AG09309 (cell line): ENCODE results near the gene WDR75.
"Not testable (repeated sequence)": the region's sequence is repeated elsewhere in the genome, so short reads cannot be mapped to it uniquely, and the experiment has no call there.

Experiments
- DNase-seq: peaks from one replicate; pipeline ENCODE4 v3.0.0-alpha.2; 2010; ENCODE audit warnings: low read depth
- H3K4me3 ChIP-seq: 2 replicates; pipeline ENCODE4 v1.5.1; 2011; ENCODE audit warnings: mild to moderate bottlenecking, low read depth, low read length, moderate library complexity; ENCODE audit not compliant: control insufficient read depth
- CTCF ChIP-seq: IDR thresholded peaks from 2 replicates; pipeline ENCODE4 v1.5.1; 2011; ENCODE audit warnings: mild to moderate bottlenecking, low read depth, low read length, inconsistent platforms; ENCODE audit not compliant: insufficient read depth, control insufficient read depth; ENCODE audit errors: missing control alignments

The WDR75 gene

GRCh38 chr2:189424961-189425360 is 16.3 kb upstream of the WDR75 start:
- DNase-seq: no peak
- no peak overlapping the region for H3K4me3 ChIP-seq
- TF ChIP-seq CTCF: no peak

- TF ChIP-seq CTCF: no peak
- no peak for DNase-seq
- H3K4me3 ChIP-seq: no peak overlapping the region
These were observed 15.6 kb upstream of the WDR75 start for GRCh38 chr2:189425676-189426075.

GRCh38 chr2:189426886-189427285 is 14.4 kb upstream of the WDR75 start:
- DNase-seq: no peak
- TF ChIP-seq CTCF: no peak
- H3K4me3 ChIP-seq: no peak overlapping the region

- H3K4me3 ChIP-seq: no peak overlapping the region
- no peak for TF ChIP-seq CTCF
- DNase-seq: no peak
These were observed 13.4 kb upstream of the WDR75 start for GRCh38 chr2:189427872-189428271.

- not testable (repeated sequence) for DNase-seq, H3K4me3 ChIP-seq
These were observed 10.8 kb upstream of the WDR75 start for GRCh38 chr2:189430448-189430847.

- not testable (repeated sequence) for H3K4me3 ChIP-seq, DNase-seq
These were observed 5.5 kb upstream of the WDR75 start for GRCh38 chr2:189435803-189436202.

- no peak overlapping the region for H3K4me3 ChIP-seq
- TF ChIP-seq CTCF: no peak
- DNase-seq: no peak
These were observed 3.3 kb upstream of the WDR75 start for GRCh38 chr2:189437926-189438325.

- no peak overlapping the region for H3K4me3 ChIP-seq
- no peak for DNase-seq
- peak; percentile 15 for TF ChIP-seq CTCF
These were observed 1.9 kb upstream of the WDR75 start for GRCh38 chr2:189439342-189439741.
